ENCODE data around the gene SAP30L. TPM values are rescaled to one million over a fixed set of nuclear protein-coding genes. Genes with fewer than 3 reads are reported as not detected.

The SAP30L gene
- total RNA-seq, 5 donors from 2014 or later (not counting 1 experiment from before 2014, with no cell fraction given) = 32.5 to 48.4 (median 38.1) TPM

DNA sequence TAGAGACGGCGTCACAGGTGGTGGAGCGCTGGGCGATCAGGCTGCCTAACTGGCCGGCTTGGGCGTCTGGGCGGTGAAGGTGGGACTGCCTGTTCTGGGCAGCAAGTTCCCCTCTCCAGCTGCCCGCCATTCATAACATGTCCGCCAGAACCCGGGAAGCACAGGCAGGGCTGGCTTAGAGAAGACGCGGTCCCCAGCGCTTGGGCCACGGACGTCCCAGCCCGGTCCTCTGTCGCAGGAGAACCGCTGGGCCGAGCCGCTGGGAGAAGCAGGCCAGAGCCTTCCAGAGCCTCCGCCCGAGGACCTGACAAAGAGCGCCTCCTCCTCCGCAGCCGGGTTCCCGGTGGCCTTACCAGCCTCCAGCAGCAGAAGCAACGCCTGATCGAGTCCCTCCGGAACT lies 47.5 kb downstream of the SAP30L start:
- H3K36me3 Mint-ChIP-seq = no peaks in the 10 kb centered on the region

DNA sequence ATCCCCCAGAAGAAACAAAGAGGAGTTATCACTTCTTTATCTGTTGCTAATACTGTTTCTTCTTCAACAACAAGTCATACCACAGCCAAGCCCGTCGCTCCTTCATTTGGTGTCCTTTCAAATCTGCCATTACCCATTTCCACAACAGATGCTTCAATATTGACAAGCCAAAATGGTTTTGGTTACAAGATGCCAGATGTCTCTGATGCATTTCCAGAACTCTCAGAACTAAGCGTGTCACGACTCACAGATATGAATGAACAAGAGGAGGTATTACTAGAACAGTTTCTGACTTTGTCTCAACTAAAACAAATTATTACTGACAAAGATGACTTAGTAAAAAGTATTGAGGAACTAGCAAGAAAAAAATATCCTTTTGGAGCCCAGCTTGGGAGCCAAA lies 48.2 kb downstream of the SAP30L start:
- Histone ChIP-seq H3K4me3 (ENCODE audit: control insufficient read depth in 1 of 2, extremely low read depth in 1 of 2, low read length in 1 of 2) (no peak overlapping the region), H3K36me3 (ENCODE audit: control insufficient read depth in 2 of 2, extremely low read depth in 1 of 2, insufficient read depth in 1 of 2, low read length in 1 of 2) (no peaks in the 10 kb centered on the region), H3K27me3 (replicated peaks in 1 of 2; ENCODE audit: control insufficient read depth in 2 of 2, extremely low read depth in 1 of 2, insufficient read depth in 2 of 2, low read length in 1 of 2) (peaks cover 5 to 37% of the 10 kb centered on the region in 2 experiments), H3K27ac (ENCODE audit: low read length) (no peak overlapping the region), H3K4me1 (ENCODE audit: control insufficient read depth in 1 of 2, extremely low read depth in 1 of 2, insufficient read depth in 2 of 2, low read length in 2 of 2) (no peaks in the 10 kb centered on the region), H3K9me3 (no peaks in the 10 kb centered on the region)
- no peak for ATAC-seq (replicated peaks in 1 of 4)
- no peak overlapping the region for H3K27ac Mint-ChIP-seq
- H3K4me1 Mint-ChIP-seq = no peaks in the 10 kb centered on the region
- H3K4me3 Mint-ChIP-seq = no peak overlapping the region
- no peaks in the 10 kb centered on the region for H3K9me3 Mint-ChIP-seq
- CTCF ChIA-PET = no interaction called here
- WGBS (ENCODE audit: insufficient coverage) = no CpG with 5 or more reads among the region's 4 CpGs
- POLR2A ChIA-PET = no interaction called here
- peaks cover 43 to 61% of the 10 kb centered on the region in 2 donors for H3K27me3 Mint-ChIP-seq
- DNase-seq = no peak
- H3K36me3 Mint-ChIP-seq = no peaks in the 10 kb centered on the region

More for the DNA sequence above, 47.5 kb downstream of the SAP30L start:
- Mint-ChIP-seq H3K4me1 (no peaks in the 10 kb centered on the region), H3K9me3 (no peaks in the 10 kb centered on the region), H3K4me3 (no peak overlapping the region), H3K27ac (no peak overlapping the region), H3K27me3 (peaks cover 43 to 59% of the 10 kb centered on the region in 2 donors)
- H3K4me3 ChIP-seq (ENCODE audit: control insufficient read depth in 1 of 2, extremely low read depth in 1 of 2, low read length in 1 of 2) = no peak overlapping the region
- WGBS (ENCODE audit: insufficient coverage) = 39% methylated on average over 25 of the region's 29 CpGs
- no peak for ATAC-seq (replicated peaks in 1 of 4)
- H3K36me3 ChIP-seq (ENCODE audit: control insufficient read depth in 2 of 2, extremely low read depth in 1 of 2, insufficient read depth in 1 of 2, low read length in 1 of 2) = no peaks in the 10 kb centered on the region
- ChIA-PET POLR2A (no interaction called here), CTCF (no interaction called here)
- no peak for DNase-seq
- H3K4me1 ChIP-seq (ENCODE audit: control insufficient read depth in 1 of 2, extremely low read depth in 1 of 2, insufficient read depth in 2 of 2, low read length in 2 of 2) = no peaks in the 10 kb centered on the region
- H3K27ac ChIP-seq (ENCODE audit: low read length) = no peak overlapping the region
- no peaks in the 10 kb centered on the region for H3K9me3 ChIP-seq
- H3K27me3 ChIP-seq (replicated peaks in 1 of 2; ENCODE audit: control insufficient read depth in 2 of 2, extremely low read depth in 1 of 2, insufficient read depth in 2 of 2, low read length in 1 of 2) = peaks cover 5 to 35% of the 10 kb centered on the region in 2 experiments

DNA sequence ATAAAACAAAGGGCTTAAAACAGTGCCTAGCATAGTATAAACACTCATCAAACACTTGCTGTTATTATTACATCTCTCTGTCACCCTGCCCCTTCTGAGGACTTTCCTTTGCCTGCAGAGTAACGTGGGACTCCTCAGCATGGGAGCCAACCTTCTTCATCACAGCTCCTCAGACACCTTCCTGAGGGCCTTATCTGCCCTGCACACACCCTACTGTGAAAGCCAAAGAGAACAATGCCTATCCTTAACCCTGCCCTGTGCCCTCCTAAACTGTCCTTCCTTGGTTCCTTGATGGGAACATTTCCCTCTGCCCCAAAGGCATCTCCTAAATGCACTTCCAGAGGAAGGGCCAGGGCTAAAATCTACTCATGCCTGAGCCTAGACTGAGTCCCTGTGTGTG lies 52.8 kb downstream of the SAP30L start:
- Histone ChIP-seq H3K4me3 (ENCODE audit: control insufficient read depth in 1 of 2, extremely low read depth in 1 of 2, low read length in 1 of 2) (no peak overlapping the region), H3K27ac (ENCODE audit: low read length) (no peak overlapping the region), H3K27me3 (replicated peaks in 1 of 2; ENCODE audit: control insufficient read depth in 2 of 2, extremely low read depth in 1 of 2, insufficient read depth in 2 of 2, low read length in 1 of 2) (peaks cover 2 to 23% of the 10 kb centered on the region in 2 experiments), H3K4me1 (ENCODE audit: control insufficient read depth in 1 of 2, extremely low read depth in 1 of 2, insufficient read depth in 2 of 2, low read length in 2 of 2) (no peaks in the 10 kb centered on the region), H3K9me3 (no peaks in the 10 kb centered on the region), H3K36me3 (ENCODE audit: control insufficient read depth in 2 of 2, extremely low read depth in 1 of 2, insufficient read depth in 1 of 2, low read length in 1 of 2) (no peaks in the 10 kb centered on the region)
- no peak overlapping the region for H3K27ac Mint-ChIP-seq
- no peaks in the 10 kb centered on the region for H3K36me3 Mint-ChIP-seq
- peaks cover 29 to 47% of the 10 kb centered on the region in 2 donors for H3K27me3 Mint-ChIP-seq
- H3K9me3 Mint-ChIP-seq = no peaks in the 10 kb centered on the region
- 0% methylated on average over 1 of the region's 1 CpG for WGBS (ENCODE audit: insufficient coverage)
- CTCF ChIA-PET = no interaction called here
- H3K4me1 Mint-ChIP-seq = peaks cover 0 to 1% (median 0%) of the 10 kb centered on the region in 3 donors
- POLR2A ChIA-PET = no interaction called here
- DNase-seq (no peak), ATAC-seq (replicated peaks in 1 of 4) (no peak)
- no peak overlapping the region for H3K4me3 Mint-ChIP-seq

DNA sequence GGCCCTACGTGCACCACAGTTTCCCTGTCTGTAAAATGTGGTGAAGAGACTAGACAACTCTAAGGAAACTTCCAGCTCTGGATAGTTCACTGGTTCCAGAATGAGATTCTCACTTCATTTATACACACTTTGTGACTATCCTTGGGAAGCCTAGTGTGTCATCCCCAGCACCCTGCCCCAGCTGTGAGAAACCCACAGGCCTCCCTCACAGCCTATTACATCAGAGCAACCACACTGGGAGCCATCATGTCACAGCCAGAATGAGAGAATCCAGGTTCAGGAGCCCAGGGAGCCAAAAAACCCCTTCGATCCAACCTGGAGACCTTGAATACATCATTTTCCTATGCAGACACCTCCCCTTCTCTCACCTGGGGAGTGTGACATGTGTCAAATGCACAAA lies 53.2 kb downstream of the SAP30L start:
- Mint-ChIP-seq H3K4me3 (no peak overlapping the region), H3K27me3 (peaks cover 28 to 43% of the 10 kb centered on the region in 2 donors), H3K4me1 (peaks cover 0 to 2% (median 0%) of the 10 kb centered on the region in 3 donors), H3K9me3 (no peaks in the 10 kb centered on the region), H3K27ac (no peak overlapping the region), H3K36me3 (no peaks in the 10 kb centered on the region)
- 60% methylated on average over 1 of the region's 2 CpGs for WGBS (ENCODE audit: insufficient coverage)
- DNase-seq = no peak
- ChIA-PET POLR2A (no interaction called here), CTCF (no interaction called here)
- peaks cover 2 to 23% of the 10 kb centered on the region in 2 experiments for H3K27me3 ChIP-seq (replicated peaks in 1 of 2; ENCODE audit: control insufficient read depth in 2 of 2, extremely low read depth in 1 of 2, insufficient read depth in 2 of 2, low read length in 1 of 2)
- H3K36me3 ChIP-seq (ENCODE audit: control insufficient read depth in 2 of 2, extremely low read depth in 1 of 2, insufficient read depth in 1 of 2, low read length in 1 of 2) = no peaks in the 10 kb centered on the region
- H3K27ac ChIP-seq (ENCODE audit: low read length) = no peak overlapping the region
- no peak for ATAC-seq (replicated peaks in 1 of 4)
- no peak overlapping the region for H3K4me3 ChIP-seq (ENCODE audit: control insufficient read depth in 1 of 2, extremely low read depth in 1 of 2, low read length in 1 of 2)
- H3K4me1 ChIP-seq (ENCODE audit: control insufficient read depth in 1 of 2, extremely low read depth in 1 of 2, insufficient read depth in 2 of 2, low read length in 2 of 2) = no peaks in the 10 kb centered on the region
- no peaks in the 10 kb centered on the region for H3K9me3 ChIP-seq

DNA sequence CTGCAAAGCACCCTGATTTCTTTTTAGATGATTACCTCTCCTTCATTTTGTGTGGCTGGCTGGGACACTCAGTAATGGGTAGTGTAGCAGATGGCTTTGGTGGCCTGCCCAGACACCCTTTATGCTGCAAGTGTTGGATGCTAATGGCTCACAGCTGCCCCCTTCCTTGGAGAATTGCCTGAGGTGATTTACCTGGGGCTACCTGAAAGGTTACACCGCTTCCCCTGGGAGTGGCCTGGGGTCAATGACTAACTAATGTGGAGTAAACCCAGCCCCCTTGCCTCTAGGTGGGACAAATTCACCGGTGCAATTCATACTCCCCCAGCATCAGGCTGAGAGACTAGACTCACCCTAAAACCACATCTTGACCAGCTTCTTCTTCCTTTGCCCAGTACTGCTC lies 55.8 kb downstream of the SAP30L start:
- Histone ChIP-seq H3K27ac (ENCODE audit: low read length) (no peak overlapping the region), H3K9me3 (no peaks in the 10 kb centered on the region), H3K36me3 (ENCODE audit: control insufficient read depth in 2 of 2, extremely low read depth in 1 of 2, insufficient read depth in 1 of 2, low read length in 1 of 2) (no peaks in the 10 kb centered on the region), H3K4me3 (ENCODE audit: control insufficient read depth in 1 of 2, extremely low read depth in 1 of 2, low read length in 1 of 2) (no peak overlapping the region), H3K27me3 (replicated peaks in 1 of 2; ENCODE audit: control insufficient read depth in 2 of 2, extremely low read depth in 1 of 2, insufficient read depth in 2 of 2, low read length in 1 of 2) (peaks cover 2 to 27% of the 10 kb centered on the region in 2 experiments), H3K4me1 (ENCODE audit: control insufficient read depth in 1 of 2, extremely low read depth in 1 of 2, insufficient read depth in 2 of 2, low read length in 2 of 2) (no peaks in the 10 kb centered on the region)
- WGBS (ENCODE audit: insufficient coverage) = 57% methylated on average over 1 of the region's 2 CpGs
- H3K4me1 Mint-ChIP-seq = peaks cover 0 to 2% (median 0%) of the 10 kb centered on the region in 3 donors
- ATAC-seq (replicated peaks in 1 of 4) = no peak
- H3K4me3 Mint-ChIP-seq = no peak overlapping the region
- CTCF ChIA-PET = no interaction called here
- no peak overlapping the region for H3K27ac Mint-ChIP-seq
- no peaks in the 10 kb centered on the region for H3K36me3 Mint-ChIP-seq
- peaks cover 21 to 36% of the 10 kb centered on the region in 2 donors for H3K27me3 Mint-ChIP-seq
- DNase-seq = no peak
- no peaks in the 10 kb centered on the region for H3K9me3 Mint-ChIP-seq
- POLR2A ChIA-PET = no interaction called here

DNA sequence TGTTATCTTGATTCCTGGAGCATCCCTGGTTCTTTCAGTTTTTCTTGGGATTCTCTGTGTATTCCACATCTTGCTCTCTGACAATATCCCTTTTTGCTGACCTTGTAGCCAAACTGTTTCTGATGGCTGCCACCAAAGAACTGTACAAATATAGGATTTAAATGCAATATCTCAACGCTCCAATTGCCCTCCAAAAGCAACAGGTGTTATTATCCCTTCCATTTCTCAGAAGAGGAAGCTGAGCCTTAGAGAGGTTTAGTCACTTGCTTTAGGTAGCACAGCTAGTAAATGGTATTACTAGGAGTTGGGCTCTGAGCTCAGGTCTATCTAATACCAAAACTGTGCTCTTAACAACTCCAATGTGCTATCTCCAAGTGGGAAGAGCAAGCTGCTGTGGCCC lies 56.4 kb downstream of the SAP30L start:
- Mint-ChIP-seq H3K4me3 (no peak overlapping the region), H3K9me3 (no peaks in the 10 kb centered on the region), H3K4me1 (peaks cover 0 to 2% (median 0%) of the 10 kb centered on the region in 3 donors), H3K27me3 (peaks cover 27 to 38% of the 10 kb centered on the region in 2 donors), H3K27ac (no peak overlapping the region), H3K36me3 (no peaks in the 10 kb centered on the region)
- Histone ChIP-seq H3K36me3 (ENCODE audit: control insufficient read depth in 2 of 2, extremely low read depth in 1 of 2, insufficient read depth in 1 of 2, low read length in 1 of 2) (no peaks in the 10 kb centered on the region), H3K9me3 (no peaks in the 10 kb centered on the region), H3K4me1 (ENCODE audit: control insufficient read depth in 1 of 2, extremely low read depth in 1 of 2, insufficient read depth in 2 of 2, low read length in 2 of 2) (no peaks in the 10 kb centered on the region), H3K4me3 (ENCODE audit: control insufficient read depth in 1 of 2, extremely low read depth in 1 of 2, low read length in 1 of 2) (no peak overlapping the region), H3K27ac (ENCODE audit: low read length) (no peak overlapping the region), H3K27me3 (replicated peaks in 1 of 2; ENCODE audit: control insufficient read depth in 2 of 2, extremely low read depth in 1 of 2, insufficient read depth in 2 of 2, low read length in 1 of 2) (peaks cover 2 to 29% of the 10 kb centered on the region in 2 experiments)
- POLR2A ChIA-PET = no interaction called here
- no CpG with 5 or more reads among the region's 1 CpG for WGBS (ENCODE audit: insufficient coverage)
- no peak for DNase-seq
- ATAC-seq (replicated peaks in 1 of 4) = no peak
- CTCF ChIA-PET = interaction anchor here in 1 of 2 donors (1.3 kb wide), 1 partner anchor 34 kb away, joined by 4 read pairs; no protein-coding TSS in a partner anchor

DNA sequence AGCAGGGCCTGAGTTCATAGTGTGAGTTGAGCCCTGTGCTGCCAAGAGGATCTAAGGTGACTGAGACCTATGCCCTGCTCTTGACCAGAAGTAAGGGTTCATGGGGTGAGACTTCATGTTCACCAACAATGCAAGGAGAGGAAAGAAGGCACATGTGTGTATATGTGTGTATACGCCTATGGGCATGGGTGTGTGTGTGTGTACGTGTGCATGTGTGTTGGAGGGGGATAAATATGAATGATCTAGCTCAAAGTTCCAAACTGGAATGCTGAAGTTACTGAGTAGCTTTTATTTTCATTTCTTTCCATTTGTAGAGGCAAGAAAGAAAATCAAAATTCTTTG lies 57.9 kb downstream of the SAP30L start:
- Mint-ChIP-seq H3K4me1 (peaks cover 0 to 2% (median 0%) of the 10 kb centered on the region in 3 donors), H3K4me3 (no peak overlapping the region), H3K36me3 (no peaks in the 10 kb centered on the region), H3K9me3 (no peaks in the 10 kb centered on the region), H3K27me3 (peaks cover 28 to 36% of the 10 kb centered on the region in 2 donors), H3K27ac (no peak overlapping the region)
- H3K9me3 ChIP-seq = no peaks in the 10 kb centered on the region
- no peaks in the 10 kb centered on the region for H3K4me1 ChIP-seq (ENCODE audit: control insufficient read depth in 1 of 2, extremely low read depth in 1 of 2, insufficient read depth in 2 of 2, low read length in 2 of 2)
- no CpG with 5 or more reads among the region's 2 CpGs for WGBS (ENCODE audit: insufficient coverage)
- POLR2A ChIA-PET = no interaction called here
- H3K4me3 ChIP-seq (ENCODE audit: control insufficient read depth in 1 of 2, extremely low read depth in 1 of 2, low read length in 1 of 2) = no peak overlapping the region
- peaks cover 2 to 22% of the 10 kb centered on the region in 2 experiments for H3K27me3 ChIP-seq (replicated peaks in 1 of 2; ENCODE audit: control insufficient read depth in 2 of 2, extremely low read depth in 1 of 2, insufficient read depth in 2 of 2, low read length in 1 of 2)
- CTCF ChIA-PET = no interaction called here
- DNase-seq (no peak), ATAC-seq (replicated peaks in 1 of 4) (no peak)
- no peaks in the 10 kb centered on the region for H3K36me3 ChIP-seq (ENCODE audit: control insufficient read depth in 2 of 2, extremely low read depth in 1 of 2, insufficient read depth in 1 of 2, low read length in 1 of 2)
- H3K27ac ChIP-seq (ENCODE audit: low read length) = no peak overlapping the region
